ENCODE data around the gene AREL1. TPM values are rescaled to one million over a fixed set of nuclear protein-coding genes. Genes with fewer than 3 reads are reported as not detected.
A peak's percentile ranks its signal among the peaks of the same experiment; 100 is the strongest.

The AREL1 gene
- total and polyA plus RNA-seq, 2 of the 8 experiments (the other 6 are each of a cell fraction or from before 2014, with no cell fraction given), result 31.4 to 49.1 TPM

DNA sequence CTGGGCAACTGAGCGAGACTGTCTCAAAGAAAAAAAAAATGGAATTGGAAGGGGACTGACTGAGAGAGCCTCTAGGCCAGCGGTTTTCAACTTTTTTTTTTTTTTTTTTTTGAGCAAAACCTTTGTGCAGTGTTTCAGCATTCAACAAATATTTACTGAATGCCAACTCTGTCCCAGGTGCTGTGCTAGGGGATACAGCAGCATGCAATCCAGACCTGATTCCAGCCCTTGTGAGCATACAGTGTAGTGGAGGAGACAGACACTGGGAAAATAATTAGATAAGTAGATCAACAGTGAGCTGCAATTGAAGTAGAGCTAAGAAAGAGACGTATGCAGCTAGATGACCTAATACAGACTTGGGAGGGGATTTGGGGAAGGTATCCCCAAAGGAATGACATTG, 77.0 kb downstream of the AREL1 start:
- ChIA-PET CTCF (ENCODE audit: partially characterized antibody) (interaction anchor here (0.6 to 8.5 kb wide), 6 partner anchors 13 to 413 kb away, joined by 3 to 82 read pairs (median 4); partner anchors contain the start of gene LTBP2), POLR2A (ENCODE audit: partially characterized antibody) (interaction anchor here (1.5 to 4.4 kb wide), 2 partner anchors 14 to 24 kb away, joined by 5 to 26 read pairs; partner anchors contain the start of gene LTBP2)
- H3K56ac ChIP-seq (replicated peaks; ENCODE audit: insufficient read length, low read depth, low read length), result no peak overlapping the region
- H3K79me2 ChIP-seq (ENCODE audit: control insufficient read depth in 1 of 2, insufficient read depth in 2 of 2, low read length in 2 of 2), result no peaks in the 10 kb centered on the region
- H3K4me2 ChIP-seq (ENCODE audit: insufficient read depth in 1 of 2, low read depth in 2 of 2, low read length in 2 of 2), result no peak overlapping the region
- H4K91ac ChIP-seq (replicated peaks; ENCODE audit: insufficient read length, low read length), result no peak overlapping the region
- H3K14ac ChIP-seq (ENCODE audit: insufficient read length), result no peak overlapping the region
- peaks cover 0 to 4% (median 3%) of the 10 kb centered on the region in 4 experiments; a peak in 6 of 7 replicates for H3K4me1 ChIP-seq (replicated peaks in 1 of 4; ENCODE audit: control insufficient read depth in 3 of 4, insufficient read depth in 4 of 4, low read length in 3 of 4)
- H2BK20ac ChIP-seq (ENCODE audit: low read length), result no peak overlapping the region
- no peak overlapping the region for H2BK5ac ChIP-seq (ENCODE audit: low read depth, low read length)
- no peak overlapping the region for H3K27ac ChIP-seq (ENCODE audit: low read depth, low read length)
- no peak overlapping the region for H3K23ac ChIP-seq (ENCODE audit: insufficient read length)
- H3K27me3 ChIP-seq (replicated peaks in 1 of 4; ENCODE audit: control insufficient read depth in 3 of 4, extremely low read depth in 1 of 4, insufficient read depth in 3 of 4, low read length in 3 of 4), result no peaks in the 10 kb centered on the region
- H2BK15ac ChIP-seq (ENCODE audit: low read length), result no peak overlapping the region
- no peak overlapping the region for H3K4me3 ChIP-seq (ENCODE audit: extremely low read depth in 1 of 4, insufficient read depth in 2 of 4, low read depth in 3 of 4, low read length in 4 of 4)
- H3K18ac ChIP-seq (ENCODE audit: extremely low read depth, low read length), result no peak overlapping the region
- peak overlapping the region; percentile 31; the same call in 1 of the 2 replicates for H2BK12ac ChIP-seq (ENCODE audit: low read depth, low read length)
- TF ChIP-seq RBBP5 (IDR thresholded peaks at IDR 0.05; ENCODE audit: borderline replicate concordance, low read depth, low read length) (no peak), SIN3A (conservative IDR thresholded peaks at IDR 0.05 in 1 of 2, IDR thresholded peaks at IDR 0.05 in 1 of 2; ENCODE audit: low read depth in 1 of 2, low read length in 2 of 2) (no peak), FOSL1 (IDR thresholded peaks at IDR 0.05; ENCODE audit: insufficient read depth, low read depth, low read length) (no peak), TAF1 (IDR thresholded peaks at IDR 0.05; ENCODE audit: low read depth, low read length) (no peak), CREB1 (IDR thresholded peaks at IDR 0.05) (no peak)
- TF ChIP-seq, protein P1, sequence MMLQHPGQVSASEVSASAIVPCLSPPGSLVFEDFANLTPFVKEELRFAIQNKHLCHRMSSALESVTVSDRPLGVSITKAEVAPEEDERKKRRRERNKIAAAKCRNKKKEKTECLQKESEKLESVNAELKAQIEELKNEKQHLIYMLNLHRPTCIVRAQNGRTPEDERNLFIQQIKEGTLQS (IDR thresholded peaks at IDR 0.05; ENCODE audit: insufficient read depth, low read depth, low read length), result no peak
- DNase-seq (ENCODE audit: low read depth in 1 of 2, low spot score in 2 of 2), result no peak
- no peak overlapping the region for H3K9ac ChIP-seq (replicated peaks in 1 of 4; ENCODE audit: extremely low read depth in 1 of 4, low read depth in 3 of 4, low read length in 3 of 4)
- no peaks in the 10 kb centered on the region for H3K9me3 ChIP-seq (ENCODE audit: insufficient read depth in 2 of 2, low read depth in 1 of 2, low read length in 1 of 2)
- no peaks in the 10 kb centered on the region for H4K20me1 ChIP-seq (replicated peaks in 1 of 2; ENCODE audit: control insufficient read depth in 1 of 2, insufficient read depth in 2 of 2, low read length in 2 of 2)
- H3K79me1 ChIP-seq (ENCODE audit: low read depth, low read length), result no peaks in the 10 kb centered on the region
- no peak overlapping the region for H4K8ac ChIP-seq (ENCODE audit: extremely low read depth, insufficient read depth, low read length)
- FAIRE-seq, result no peak
- no peaks in the 10 kb centered on the region for H3K36me3 ChIP-seq (ENCODE audit: control insufficient read depth in 2 of 4, insufficient read depth in 4 of 4, low read length in 3 of 4)
- no peaks in the 10 kb centered on the region for H3K23me2 ChIP-seq (ENCODE audit: low read depth, low read length)
- 86% methylated on average over 2 of the region's 3 CpGs; no CpG with 5 or more reads in 1 of the 2 experiments for WGBS, 2 experiments (ENCODE audit: extremely low coverage in 1 of 2, insufficient coverage in 1 of 2, insufficient read length in 1 of 2, insufficient replicate concordance in 2 of 2, low coverage in 1 of 2, low lambda C conversion rate in 2 of 2, missing lambda C conversion rate in 1 of 2)
- no peak overlapping the region for H4K5ac ChIP-seq (ENCODE audit: insufficient read length, low read depth, low read length)
- H2BK120ac ChIP-seq (replicated peaks; ENCODE audit: low read depth, low read length), result no peak overlapping the region
- H2AK5ac ChIP-seq (ENCODE audit: low read depth, low read length), result no peak overlapping the region
- H2AFZ ChIP-seq (ENCODE audit: low read length), result no peak overlapping the region
- no peak overlapping the region for H3K4ac ChIP-seq (replicated peaks; ENCODE audit: insufficient read length, low read depth, low read length)
